Lower leg skin (tissue), 4 donors: ENCODE measurements around the gene MEIS2. TPM values are rescaled to one million over a fixed set of nuclear protein-coding genes. Genes with fewer than 3 reads are reported as not detected.
A peak's percentile ranks its signal among the peaks of the same experiment; 100 is the strongest.

Source experiments
- DNase-seq, 2 donors: peaks; one replicate each; pipeline ENCODE4 v3.0.0-alpha.2; 2019; ENCODE audit warnings: low spot score in 2 of 2
- H3K4me3 ChIP-seq: fragments of 200-600 bp; sonication (generic); 2 replicates; pipeline ENCODE4 v1.5.1; 2017; ENCODE audit warnings: mild to moderate bottlenecking, low read depth; ENCODE audit not compliant: poor library complexity, severe bottlenecking
- POLR2A ChIP-seq, 2 donors: fragments of 450-650 bp; IDR thresholded peaks; one replicate each; pipeline ENCODE4 v1.6.1; 2016 to 2017; ENCODE audit warnings: antibody characterized with exemption in 2 of 2, mild to moderate bottlenecking in 1 of 2, moderate library complexity in 1 of 2
- whole genome bisulfite sequencing, 2 donors: methylation state at CpG; one replicate each; pipeline ENCODE4 v1.1.5; 2018; 5-methylcytosine and 5-hydroxymethylcytosine counted together
- intact Hi-C: fragments of 100-400 bp; cut with DNase I; formaldehyde crosslinking; loops from one replicate; pipeline ENCODE4 v1.15.0; 2023; ENCODE audit warnings: low total_unique reads
- total RNA-seq, 4 donors: library from RNA; depleted of rRNA; stranded (reverse); fragments of >200 nt; gene quantifications; one replicate each; pipeline ENCODE4 v1.1.0, GENCODE V29; 2016
- TF ChIP-seq, protein P1 (sequence below), 3 donors: fragments of 450-650 bp; IDR thresholded peaks; one replicate each; pipeline ENCODE4 v1.5.1; 2016; ENCODE audit warnings: antibody characterized with exemption in 3 of 3, mild to moderate bottlenecking in 3 of 3, moderate library complexity in 2 of 3

MEIS2 gene
- total RNA-seq, 4 donors from 2014 or later: 12.9 to 18.5 (median 15.8) TPM

DNA sequence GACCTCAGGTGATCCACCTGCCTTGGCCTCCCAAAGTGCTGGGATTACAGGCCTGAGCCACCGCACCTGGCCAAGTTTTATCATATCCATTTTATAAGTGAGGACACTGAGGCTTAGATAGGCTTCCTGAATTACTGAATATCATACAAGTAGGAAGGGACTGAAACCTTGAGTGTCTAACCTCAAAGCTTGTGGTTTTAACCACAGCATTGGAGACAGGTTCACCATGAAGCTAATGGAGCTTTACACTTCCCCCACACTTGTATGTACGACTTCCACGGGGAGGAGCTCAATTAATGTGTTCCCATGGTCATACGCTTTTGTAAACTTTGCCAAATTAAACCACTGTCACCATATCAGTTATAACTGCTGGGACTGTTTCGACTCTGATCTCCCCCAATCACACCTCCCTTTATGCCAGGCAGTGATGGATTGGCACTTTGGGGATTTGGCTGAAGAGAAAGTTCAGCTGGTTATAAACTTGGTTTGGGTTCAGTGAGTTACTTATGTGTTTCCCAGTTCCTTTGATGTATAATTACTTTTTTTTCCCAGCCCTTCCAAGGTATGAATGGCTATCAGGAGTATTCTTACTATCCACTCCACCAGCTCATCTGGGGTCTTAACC, 38.4 kb upstream of the MEIS2 start:
- TF ChIP-seq POLR2A (IDR thresholded peaks at IDR 0.05): no peak
- TF ChIP-seq, protein P1, sequence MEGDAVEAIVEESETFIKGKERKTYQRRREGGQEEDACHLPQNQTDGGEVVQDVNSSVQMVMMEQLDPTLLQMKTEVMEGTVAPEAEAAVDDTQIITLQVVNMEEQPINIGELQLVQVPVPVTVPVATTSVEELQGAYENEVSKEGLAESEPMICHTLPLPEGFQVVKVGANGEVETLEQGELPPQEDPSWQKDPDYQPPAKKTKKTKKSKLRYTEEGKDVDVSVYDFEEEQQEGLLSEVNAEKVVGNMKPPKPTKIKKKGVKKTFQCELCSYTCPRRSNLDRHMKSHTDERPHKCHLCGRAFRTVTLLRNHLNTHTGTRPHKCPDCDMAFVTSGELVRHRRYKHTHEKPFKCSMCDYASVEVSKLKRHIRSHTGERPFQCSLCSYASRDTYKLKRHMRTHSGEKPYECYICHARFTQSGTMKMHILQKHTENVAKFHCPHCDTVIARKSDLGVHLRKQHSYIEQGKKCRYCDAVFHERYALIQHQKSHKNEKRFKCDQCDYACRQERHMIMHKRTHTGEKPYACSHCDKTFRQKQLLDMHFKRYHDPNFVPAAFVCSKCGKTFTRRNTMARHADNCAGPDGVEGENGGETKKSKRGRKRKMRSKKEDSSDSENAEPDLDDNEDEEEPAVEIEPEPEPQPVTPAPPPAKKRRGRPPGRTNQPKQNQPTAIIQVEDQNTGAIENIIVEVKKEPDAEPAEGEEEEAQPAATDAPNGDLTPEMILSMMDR (IDR thresholded peaks at IDR 0.05): no peak
- DNase-seq: no peak
- whole genome bisulfite sequencing, 2 donors: 69 to 77% methylated on average over 5 of the region's 5 CpGs
- intact Hi-C loops: loop anchor here (10.0 kb wide), 1 partner anchor 634 kb away; no protein-coding TSS in a partner anchor
- no peak overlapping the region for H3K4me3 ChIP-seq

DNA sequence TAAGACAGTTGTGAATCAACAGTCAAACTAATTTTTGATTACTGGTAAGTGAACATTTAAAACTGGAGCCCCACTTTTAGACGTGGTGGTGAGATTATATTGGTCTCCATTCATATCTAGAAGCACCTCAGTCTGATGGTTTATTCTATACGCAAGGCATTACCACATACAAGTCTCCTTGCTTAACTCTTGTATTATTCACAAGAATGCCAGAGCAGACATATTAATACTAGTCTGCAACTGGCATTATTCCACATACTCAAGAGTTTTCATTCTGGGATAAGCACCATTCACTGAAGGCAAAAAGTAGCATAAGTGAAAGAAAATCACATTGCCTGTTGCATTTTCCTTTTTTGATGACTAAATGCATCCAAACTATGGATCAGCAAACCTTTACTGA, 36.9 kb upstream of the MEIS2 start:
- intact Hi-C loops: loop anchor here (10.0 kb wide), 1 partner anchor 632 kb away; no protein-coding TSS in a partner anchor
- TF ChIP-seq POLR2A (IDR thresholded peaks at IDR 0.05): no peak
- TF ChIP-seq, protein P1 (IDR thresholded peaks at IDR 0.05): no peak
- 65 to 79% methylated on average over 2 of the region's 2 CpGs for WGBS, 2 donors
- no peak overlapping the region for H3K4me3 ChIP-seq
- no peak for DNase-seq

DNA sequence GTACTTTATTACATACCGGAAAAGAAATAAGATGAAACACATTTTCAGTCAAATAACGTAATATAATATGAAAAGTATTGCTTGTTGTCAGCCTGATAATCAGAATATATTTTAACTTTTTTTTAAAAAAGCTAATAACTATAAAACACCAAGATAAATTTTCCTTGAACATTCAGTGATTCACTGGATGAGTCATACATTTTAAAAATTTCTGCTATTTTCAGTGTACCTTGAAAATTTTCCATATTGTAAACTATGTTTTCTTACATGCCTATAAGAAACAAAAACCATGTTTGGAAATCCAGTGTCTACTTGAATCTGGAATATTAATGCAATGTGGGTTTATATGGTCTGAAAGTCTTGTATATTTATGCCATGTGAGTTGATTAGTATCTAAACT, 36.3 kb upstream of the MEIS2 start:
- DNase-seq: no peak
- 92% methylated on average over 2 of the region's 2 CpGs for WGBS, 2 donors
- intact Hi-C loops: loop anchor here (10.0 kb wide), 1 partner anchor 632 kb away; no protein-coding TSS in a partner anchor
- TF ChIP-seq, protein P1 (IDR thresholded peaks at IDR 0.05): no peak
- TF ChIP-seq POLR2A (IDR thresholded peaks at IDR 0.05): no peak
- no peak overlapping the region for H3K4me3 ChIP-seq

DNA sequence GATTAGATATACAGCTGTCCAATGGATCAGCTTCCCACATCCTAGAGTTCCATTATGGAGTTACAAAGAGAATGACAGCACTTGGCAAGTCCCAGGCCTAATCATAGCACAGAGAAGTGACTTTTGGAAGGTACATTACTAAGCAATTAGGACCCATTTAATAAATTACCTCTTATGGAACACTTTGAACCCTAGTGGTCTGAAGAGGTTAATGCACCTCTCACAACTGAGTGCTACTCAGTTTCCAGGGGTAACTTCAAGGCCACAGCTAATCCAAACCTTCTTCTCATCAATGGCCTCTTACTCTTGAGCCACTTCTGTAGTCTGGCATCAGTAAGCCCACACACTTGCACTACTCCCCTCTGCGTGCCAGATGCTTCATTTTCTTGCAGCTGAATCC, 34.9 kb upstream of the MEIS2 start:
- DNase-seq: no peak
- 68 to 81% methylated on average over 1 of the region's 1 CpG for WGBS, 2 donors
- H3K4me3 ChIP-seq: no peak overlapping the region
- intact Hi-C loops: loop anchor here (2.0 to 10.0 kb wide), 2 partner anchors 252 to 630 kb away; no protein-coding TSS in a partner anchor
- TF ChIP-seq POLR2A (IDR thresholded peaks at IDR 0.05): no peak
- TF ChIP-seq, protein P1 (IDR thresholded peaks at IDR 0.05): no peak

DNA sequence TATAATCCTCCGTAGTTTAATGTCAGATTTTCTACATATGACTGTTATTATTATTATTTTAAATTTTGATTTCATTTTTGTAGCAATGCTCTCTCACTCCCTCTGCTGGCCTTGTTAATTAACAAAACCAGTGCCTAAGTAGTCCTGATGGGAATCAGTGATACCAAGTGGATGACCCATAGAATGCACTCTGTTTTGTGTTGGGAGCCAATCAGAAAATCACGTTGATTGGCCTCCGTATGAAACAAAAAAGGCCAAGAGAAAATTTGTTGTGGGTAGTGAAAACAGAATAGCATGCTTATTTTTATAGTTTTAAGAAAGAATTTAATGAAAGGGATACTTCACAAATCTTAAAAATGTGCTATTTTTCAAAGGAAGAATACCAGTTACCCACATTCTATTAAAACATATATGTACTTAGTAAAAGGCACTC, 34.4 kb upstream of the MEIS2 start:
- no peak for DNase-seq
- H3K4me3 ChIP-seq: no peak overlapping the region
- TF ChIP-seq POLR2A (IDR thresholded peaks at IDR 0.05): no peak
- TF ChIP-seq, protein P1 (IDR thresholded peaks at IDR 0.05): peak in 1 of 3 donors; percentile 43
- intact Hi-C loops: loop anchor here (2.0 to 10.0 kb wide), 2 partner anchors 252 to 630 kb away; no protein-coding TSS in a partner anchor
- 28 to 29% methylated on average over 3 of the region's 3 CpGs for WGBS, 2 donors
